K562 (cell line): ENCODE measurements around the gene MYO3B. TPM values are rescaled to one million over a fixed set of nuclear protein-coding genes. Genes with fewer than 3 reads are reported as not detected.

ENCODE experiments used
- HNRNPK ChIP-seq: fragments of 200-400 bp; formaldehyde crosslinking; IDR thresholded peaks from one replicate; pipeline ENCODE4 v1.6.1; 2018; ENCODE audit warnings: mild to moderate bottlenecking, low read depth, low read length; ENCODE audit not compliant: poor library complexity, severe bottlenecking
- IRF2 ChIP-seq: sonication (generic); formaldehyde crosslinking; IDR thresholded peaks from 2 replicates; pipeline ENCODE4 v1.8.1; 2022; ENCODE audit warnings: mild to moderate bottlenecking, missing genetic modification reagents
- SOX6 ChIP-seq: fragments of 450-650 bp; IDR thresholded peaks from 2 replicates; pipeline ENCODE4 v1.6.1; 2014; ENCODE audit warnings: mild to moderate bottlenecking
- ZSCAN29 ChIP-seq: fragments of 450-650 bp; IDR thresholded peaks from 2 replicates; pipeline ENCODE4 v1.6.1; 2017
- polyA plus RNA-seq, 8 experiments: library from polyadenylated mRNA; depleted of rRNA in 4 of 8; stranded (reverse) in 5 of 8; unstranded in 3 of 8; fragments of >200 nt; fragmentation: Nextera tagmentation in 2 of 8; fragmentation: Illumina TruSeq in 1 of 8; extraction: Ambion mirVana in 2 of 8; extraction: Trizol in 1 of 8; gene quantifications; 2 replicates each; pipeline versions ENCODE4 v1.2.1 to v1.2.3, GENCODE V29; 2011 to 2014; ENCODE audit warnings: inconsistent platforms in 1 of 8, missing spikeins in 1 of 8
- total RNA-seq, 7 experiments: library from RNA; depleted of rRNA in 6 of 7; stranded (reverse); fragments of >200 nt in 6 of 7; fragmentation: Illumina TruSeq in 2 of 7; extraction: Trizol in 2 of 7; gene quantifications; 2 replicates each; pipeline versions ENCODE4 v1.2.1 to v1.2.3, GENCODE V29; 2011 to 2021; ENCODE audit warnings: low replicate concordance in 1 of 7
- TF ChIP-seq, protein P1 (sequence below): fragments of 450-650 bp; IDR thresholded peaks from 2 replicates; pipeline ENCODE4 v1.7.1; 2018; ENCODE audit warnings: mild to moderate bottlenecking, low read depth; ENCODE audit not compliant: partially characterized antibody
- TF ChIP-seq, protein P2 (sequence below), 2 experiments: fragments of 450-650 bp in 1 of 2; sonication (generic) in 1 of 2; formaldehyde crosslinking in 1 of 2; IDR thresholded peaks; 2 replicates each; pipeline versions ENCODE4 v1.7.1 to v1.9.0; 2016 to 2022; ENCODE audit warnings: inconsistent platforms in 1 of 2, mild to moderate bottlenecking in 1 of 2, missing genetic modification reagents in 1 of 2

MYO3B gene
- total and polyA plus RNA-seq, 9 of the 15 experiments (the other 6 are each of a cell fraction or from before 2014, with no cell fraction given): 2.7 to 6.5 (median 3.6) TPM

DNA sequence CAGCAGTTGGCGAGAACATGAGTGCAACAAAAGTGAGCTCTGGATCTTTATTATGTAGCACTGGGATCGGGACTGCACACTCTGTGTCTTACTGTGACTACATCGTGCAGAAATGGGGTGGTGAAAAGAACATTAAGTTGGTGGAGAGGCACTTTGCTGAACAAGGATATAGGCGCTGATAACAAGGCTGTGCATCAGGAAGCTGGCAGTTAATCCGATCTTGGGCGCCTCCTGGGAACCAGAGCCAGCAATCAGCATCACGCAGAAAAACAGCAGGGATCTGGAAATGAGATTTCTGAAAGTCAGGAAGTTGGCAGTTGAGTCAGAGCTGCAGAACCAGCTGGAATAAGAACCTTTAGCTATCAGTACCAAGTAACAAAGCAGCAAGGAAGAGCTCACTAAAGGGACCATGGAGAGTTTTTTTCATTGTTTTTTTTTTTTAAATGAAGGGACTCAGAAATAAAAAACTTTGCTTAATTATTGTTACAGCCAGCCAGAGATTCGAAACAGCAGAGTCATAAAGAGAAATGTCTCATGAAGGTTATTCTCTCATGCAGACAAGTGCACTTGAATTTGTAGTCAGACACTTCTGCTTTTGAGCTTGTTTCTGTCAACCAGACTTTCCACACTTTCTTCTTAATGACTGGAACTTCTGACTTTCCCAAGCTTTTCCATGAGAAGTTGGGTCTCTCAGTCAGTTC lies 22.8 kb upstream of the MYO3B start (continued):
- TF ChIP-seq HNRNPK (no peak), ZSCAN29 (no peak), SOX6 (peak; percentile 48; the same call in 1 of the 2 replicates), IRF2 (CRISPR knock-in tag) (no peak)
- TF ChIP-seq, protein P1, sequence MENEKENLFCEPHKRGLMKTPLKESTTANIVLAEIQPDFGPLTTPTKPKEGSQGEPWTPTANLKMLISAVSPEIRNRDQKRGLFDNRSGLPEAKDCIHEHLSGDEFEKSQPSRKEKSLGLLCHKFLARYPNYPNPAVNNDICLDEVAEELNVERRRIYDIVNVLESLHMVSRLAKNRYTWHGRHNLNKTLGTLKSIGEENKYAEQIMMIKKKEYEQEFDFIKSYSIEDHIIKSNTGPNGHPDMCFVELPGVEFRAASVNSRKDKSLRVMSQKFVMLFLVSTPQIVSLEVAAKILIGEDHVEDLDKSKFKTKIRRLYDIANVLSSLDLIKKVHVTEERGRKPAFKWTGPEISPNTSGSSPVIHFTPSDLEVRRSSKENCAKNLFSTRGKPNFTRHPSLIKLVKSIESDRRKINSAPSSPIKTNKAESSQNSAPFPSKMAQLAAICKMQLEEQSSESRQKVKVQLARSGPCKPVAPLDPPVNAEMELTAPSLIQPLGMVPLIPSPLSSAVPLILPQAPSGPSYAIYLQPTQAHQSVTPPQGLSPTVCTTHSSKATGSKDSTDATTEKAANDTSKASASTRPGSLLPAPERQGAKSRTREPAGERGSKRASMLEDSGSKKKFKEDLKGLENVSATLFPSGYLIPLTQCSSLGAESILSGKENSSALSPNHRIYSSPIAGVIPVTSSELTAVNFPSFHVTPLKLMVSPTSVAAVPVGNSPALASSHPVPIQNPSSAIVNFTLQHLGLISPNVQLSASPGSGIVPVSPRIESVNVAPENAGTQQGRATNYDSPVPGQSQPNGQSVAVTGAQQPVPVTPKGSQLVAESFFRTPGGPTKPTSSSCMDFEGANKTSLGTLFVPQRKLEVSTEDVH: no peak
- TF ChIP-seq, protein P2, sequence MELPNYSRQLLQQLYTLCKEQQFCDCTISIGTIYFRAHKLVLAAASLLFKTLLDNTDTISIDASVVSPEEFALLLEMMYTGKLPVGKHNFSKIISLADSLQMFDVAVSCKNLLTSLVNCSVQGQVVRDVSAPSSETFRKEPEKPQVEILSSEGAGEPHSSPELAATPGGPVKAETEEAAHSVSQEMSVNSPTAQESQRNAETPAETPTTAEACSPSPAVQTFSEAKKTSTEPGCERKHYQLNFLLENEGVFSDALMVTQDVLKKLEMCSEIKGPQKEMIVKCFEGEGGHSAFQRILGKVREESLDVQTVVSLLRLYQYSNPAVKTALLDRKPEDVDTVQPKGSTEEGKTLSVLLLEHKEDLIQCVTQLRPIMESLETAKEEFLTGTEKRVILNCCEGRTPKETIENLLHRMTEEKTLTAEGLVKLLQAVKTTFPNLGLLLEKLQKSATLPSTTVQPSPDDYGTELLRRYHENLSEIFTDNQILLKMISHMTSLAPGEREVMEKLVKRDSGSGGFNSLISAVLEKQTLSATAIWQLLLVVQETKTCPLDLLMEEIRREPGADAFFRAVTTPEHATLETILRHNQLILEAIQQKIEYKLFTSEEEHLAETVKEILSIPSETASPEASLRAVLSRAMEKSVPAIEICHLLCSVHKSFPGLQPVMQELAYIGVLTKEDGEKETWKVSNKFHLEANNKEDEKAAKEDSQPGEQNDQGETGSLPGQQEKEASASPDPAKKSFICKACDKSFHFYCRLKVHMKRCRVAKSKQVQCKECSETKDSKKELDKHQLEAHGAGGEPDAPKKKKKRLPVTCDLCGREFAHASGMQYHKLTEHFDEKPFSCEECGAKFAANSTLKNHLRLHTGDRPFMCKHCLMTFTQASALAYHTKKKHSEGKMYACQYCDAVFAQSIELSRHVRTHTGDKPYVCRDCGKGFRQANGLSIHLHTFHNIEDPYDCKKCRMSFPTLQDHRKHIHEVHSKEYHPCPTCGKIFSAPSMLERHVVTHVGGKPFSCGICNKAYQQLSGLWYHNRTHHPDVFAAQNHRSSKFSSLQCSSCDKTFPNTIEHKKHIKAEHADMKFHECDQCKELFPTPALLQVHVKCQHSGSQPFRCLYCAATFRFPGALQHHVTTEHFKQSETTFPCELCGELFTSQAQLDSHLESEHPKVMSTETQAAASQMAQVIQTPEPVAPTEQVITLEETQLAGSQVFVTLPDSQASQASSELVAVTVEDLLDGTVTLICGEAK (IDR thresholded peaks at IDR 0.05): no peak
- TF ChIP-seq, protein P2 (CRISPR knock-in tag; IDR thresholded peaks at IDR 0.05): no peak
